ENCODE measurements around the gene USP44. TPM values are rescaled to one million over a fixed set of nuclear protein-coding genes. Genes with fewer than 3 reads are reported as not detected.
"Not testable (repeated sequence)": the region's sequence is repeated elsewhere in the genome, so short reads cannot be mapped to it uniquely, and the experiment has no call there.

The USP44 gene
- total and polyA plus RNA-seq, 9 donors, result 0.75 to 4.7 (median 3.3) TPM

GRCh38 chr12:95484524-95484923 lies 66.8 kb downstream of the USP44 start:
- H3K27ac ChIP-seq, result no peak overlapping the region

DNA sequence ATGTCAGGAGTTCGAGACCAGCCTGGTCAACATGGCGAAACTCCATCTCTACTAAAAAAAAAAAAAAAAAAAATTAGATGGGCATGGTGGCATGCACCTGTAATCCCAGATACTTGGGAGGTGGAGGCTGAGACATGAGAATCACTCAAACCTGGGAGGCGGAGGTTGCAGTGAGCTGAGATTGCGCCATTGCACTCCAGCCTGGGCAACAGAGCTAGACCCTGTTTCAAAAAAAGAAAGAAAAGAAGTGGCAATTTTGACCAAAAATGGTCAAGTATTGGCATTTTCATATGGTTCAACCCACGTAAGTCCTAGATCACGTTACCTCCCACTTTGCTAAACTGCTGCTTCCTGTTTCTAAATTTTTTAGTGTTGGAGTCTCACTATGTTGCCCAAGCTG lies 68.7 kb downstream of the USP44 start:
- H3K4me1 ChIP-seq (ENCODE audit: insufficient read depth); DNase-seq; H3K27ac ChIP-seq; intact Hi-C loops (cut with DNase I); H3K9me3 ChIP-seq; H3K4me3 ChIP-seq; H3K36me3 ChIP-seq; H3K27me3 ChIP-seq: not testable (repeated sequence)
- 93 to 97% (median 94%) methylated on average over 6 of the region's 6 CpGs for WGBS, 3 donors

More at GRCh38 chr12:95484524-95484923, 66.8 kb downstream of the USP44 start:
- intact Hi-C loops (cut with DNase I), result no loop called here
- H3K9me3 ChIP-seq, result no peaks in the 10 kb centered on the region
- TF ChIP-seq EP300 (IDR thresholded peaks at IDR 0.05) (no peak), POLR2A (IDR thresholded peaks at IDR 0.05) (no peak)
- TF ChIP-seq, protein P1, sequence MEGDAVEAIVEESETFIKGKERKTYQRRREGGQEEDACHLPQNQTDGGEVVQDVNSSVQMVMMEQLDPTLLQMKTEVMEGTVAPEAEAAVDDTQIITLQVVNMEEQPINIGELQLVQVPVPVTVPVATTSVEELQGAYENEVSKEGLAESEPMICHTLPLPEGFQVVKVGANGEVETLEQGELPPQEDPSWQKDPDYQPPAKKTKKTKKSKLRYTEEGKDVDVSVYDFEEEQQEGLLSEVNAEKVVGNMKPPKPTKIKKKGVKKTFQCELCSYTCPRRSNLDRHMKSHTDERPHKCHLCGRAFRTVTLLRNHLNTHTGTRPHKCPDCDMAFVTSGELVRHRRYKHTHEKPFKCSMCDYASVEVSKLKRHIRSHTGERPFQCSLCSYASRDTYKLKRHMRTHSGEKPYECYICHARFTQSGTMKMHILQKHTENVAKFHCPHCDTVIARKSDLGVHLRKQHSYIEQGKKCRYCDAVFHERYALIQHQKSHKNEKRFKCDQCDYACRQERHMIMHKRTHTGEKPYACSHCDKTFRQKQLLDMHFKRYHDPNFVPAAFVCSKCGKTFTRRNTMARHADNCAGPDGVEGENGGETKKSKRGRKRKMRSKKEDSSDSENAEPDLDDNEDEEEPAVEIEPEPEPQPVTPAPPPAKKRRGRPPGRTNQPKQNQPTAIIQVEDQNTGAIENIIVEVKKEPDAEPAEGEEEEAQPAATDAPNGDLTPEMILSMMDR (IDR thresholded peaks at IDR 0.05), result no peak
- H3K4me3 ChIP-seq, result no peak overlapping the region
- no peak for DNase-seq
- H3K4me1 ChIP-seq (ENCODE audit: insufficient read depth), result peaks cover 1% of the 10 kb centered on the region
- H3K36me3 ChIP-seq, result no peaks in the 10 kb centered on the region
- H3K27me3 ChIP-seq, result no peaks in the 10 kb centered on the region

- H3K36me3 ChIP-seq, result no peaks in the 10 kb centered on the region
- DNase-seq, result no peak
- no peak overlapping the region for H3K27ac ChIP-seq
- peaks cover 3% of the 10 kb centered on the region for H3K4me1 ChIP-seq (ENCODE audit: insufficient read depth)
- intact Hi-C loops (cut with DNase I), result no loop called here
- 67 to 80% (median 72%) methylated on average over 7 of the region's 7 CpGs for WGBS, 3 donors
- no peak for TF ChIP-seq EP300 (IDR thresholded peaks at IDR 0.05)
- TF ChIP-seq, protein P1 (IDR thresholded peaks at IDR 0.05), result no peak
- no peak for TF ChIP-seq POLR2A (IDR thresholded peaks at IDR 0.05)
- H3K27me3 ChIP-seq, result no peaks in the 10 kb centered on the region
- no peak overlapping the region for H3K4me3 ChIP-seq
- no peaks in the 10 kb centered on the region for H3K9me3 ChIP-seq
Observed at GRCh38 chr12:95481888-95482287, 69.4 kb downstream of the USP44 start.

- Histone ChIP-seq H3K27me3 (no peaks in the 10 kb centered on the region), H3K27ac (no peak overlapping the region), H3K9me3 (no peaks in the 10 kb centered on the region), H3K36me3 (no peaks in the 10 kb centered on the region), H3K4me3 (no peak overlapping the region), H3K4me1 (ENCODE audit: insufficient read depth) (peaks cover 3% of the 10 kb centered on the region)
- no peak for DNase-seq
- TF ChIP-seq, protein P1 (IDR thresholded peaks at IDR 0.05), result no peak
- TF ChIP-seq EP300 (IDR thresholded peaks at IDR 0.05) (no peak), POLR2A (IDR thresholded peaks at IDR 0.05) (no peak)
- WGBS, 3 donors, result 86 to 88% (median 86%) methylated on average over 3 of the region's 3 CpGs
- intact Hi-C loops (cut with DNase I), result no loop called here
Observed at GRCh38 chr12:95481072-95481471, 70.2 kb downstream of the USP44 start.

GRCh38 chr12:95480230-95480629 lies 71.0 kb downstream of the USP44 start:
- TF ChIP-seq EP300 (IDR thresholded peaks at IDR 0.05) (no peak), POLR2A (IDR thresholded peaks at IDR 0.05) (no peak)
- TF ChIP-seq, protein P1 (IDR thresholded peaks at IDR 0.05), result no peak
- no peak for DNase-seq
- no peak overlapping the region for H3K4me3 ChIP-seq
- 9 to 39% (median 15%) methylated on average over 2 of the region's 2 CpGs for WGBS, 3 donors
- H3K4me1 ChIP-seq (ENCODE audit: insufficient read depth), result peaks cover 3% of the 10 kb centered on the region
- no peaks in the 10 kb centered on the region for H3K9me3 ChIP-seq
- H3K27ac ChIP-seq, result no peak overlapping the region
- H3K36me3 ChIP-seq, result no peaks in the 10 kb centered on the region
- intact Hi-C loops (cut with DNase I), result no loop called here
- no peaks in the 10 kb centered on the region for H3K27me3 ChIP-seq
